GM18907 (cell line): ENCODE measurements around the gene PSMD3.

Source experiments
- ATAC-seq: cut with Tn5 transposase; IDR thresholded peaks from one replicate; pipeline ENCODE4 v1.9.1; 2021; ENCODE audit warnings: mild to moderate bottlenecking, moderate library complexity; ENCODE audit not compliant: unreplicated experiment

Gene PSMD3

DNA sequence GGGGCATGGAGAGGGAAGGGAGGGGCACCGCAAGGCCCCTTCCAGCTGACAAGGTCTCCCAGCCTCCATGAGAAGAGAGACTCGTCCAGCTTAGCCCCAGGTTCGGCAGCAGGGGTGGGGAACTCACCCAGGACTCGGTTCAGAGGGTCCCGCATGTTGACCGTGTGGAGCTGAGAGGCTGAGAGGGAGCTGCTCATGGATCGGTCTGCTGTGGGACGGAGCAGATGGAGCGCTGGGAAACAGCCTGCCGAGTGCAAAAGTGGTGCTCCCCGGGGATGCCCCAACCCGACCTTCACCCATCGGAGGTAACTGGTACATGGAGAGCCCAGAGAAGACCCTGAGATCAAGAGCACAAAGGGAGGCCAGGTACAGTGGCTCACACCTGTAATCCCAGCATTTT, 39.5 kb downstream of the PSMD3 start:
- ATAC-seq: no peak

DNA sequence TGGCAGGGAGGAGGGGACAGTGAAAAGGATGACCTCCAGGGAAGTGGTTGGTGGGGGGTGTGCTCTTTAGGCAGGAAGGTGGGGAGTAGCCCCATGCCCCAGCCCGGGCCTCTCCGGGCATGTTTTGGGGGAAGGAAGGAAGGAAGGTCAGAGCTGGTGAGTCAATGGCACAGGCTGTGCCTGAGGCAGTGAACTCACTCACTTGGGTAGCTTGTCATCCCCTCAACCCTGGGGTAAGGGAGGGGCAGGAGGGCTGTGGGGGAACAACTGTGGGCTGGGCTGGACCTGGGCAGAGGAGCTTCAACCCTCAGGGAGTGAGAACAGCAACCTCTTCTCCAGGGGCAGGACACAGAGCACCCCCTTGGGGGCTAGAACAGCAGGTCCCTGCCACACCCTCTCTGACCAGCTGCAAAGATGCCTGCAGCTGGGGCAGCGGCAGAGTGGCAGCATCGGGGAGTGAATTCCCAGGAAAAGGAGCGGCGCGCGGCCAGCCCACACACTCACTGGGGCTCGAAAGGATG, 40.9 kb downstream of the PSMD3 start:
- ATAC-seq: no peak

GRCh38 chr17:40022497-40022896, 41.9 kb downstream of the PSMD3 start:
- no peak for ATAC-seq

- no peak for ATAC-seq
These were observed 42.4 kb downstream of the PSMD3 start for GRCh38 chr17:40022961-40023541.

GRCh38 chr17:40023590-40024292, 43.1 kb downstream of the PSMD3 start:
- ATAC-seq: no peak

GRCh38 chr17:40024901-40025300, 44.3 kb downstream of the PSMD3 start:
- ATAC-seq: no peak

GRCh38 chr17:40025559-40025958, 45.0 kb downstream of the PSMD3 start:
- no peak for ATAC-seq

DNA sequence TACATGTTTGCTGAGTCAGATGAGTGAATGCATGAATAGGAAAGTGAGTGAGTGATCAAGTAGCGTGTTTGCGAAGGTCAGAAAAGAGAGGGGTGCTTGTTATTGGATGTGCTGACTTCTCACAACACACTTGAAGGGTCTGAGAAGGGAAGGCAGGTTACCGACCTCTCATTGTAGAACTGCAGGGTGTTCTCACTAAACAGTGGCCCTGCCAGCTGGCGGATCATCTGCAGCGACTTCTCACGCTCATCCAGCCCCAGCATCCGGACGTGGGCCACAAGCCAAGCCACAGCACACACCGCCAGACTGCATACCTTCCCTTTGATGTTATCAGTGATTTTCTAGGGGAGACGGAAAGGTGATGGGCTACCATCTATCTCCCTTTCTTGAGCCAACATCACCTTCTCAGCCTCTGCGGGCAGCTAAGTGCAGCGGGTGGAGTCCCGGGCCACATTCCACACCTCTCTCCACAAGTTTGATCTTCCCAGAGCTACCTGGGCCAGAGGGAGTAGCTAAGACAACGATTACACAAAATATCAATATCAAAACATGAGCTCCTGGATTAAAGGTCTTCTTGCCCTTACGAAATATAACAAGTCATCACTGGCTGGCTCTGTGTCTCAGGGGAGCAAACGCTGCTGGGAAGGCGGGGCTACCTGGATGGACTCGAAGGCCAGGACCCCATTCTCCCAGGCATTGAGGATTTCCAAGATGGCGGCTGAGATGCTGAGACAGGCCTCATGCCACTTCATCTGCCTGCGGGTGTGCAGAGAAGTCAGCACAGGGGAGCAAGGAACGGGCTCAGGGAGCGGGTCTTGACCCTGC, 45.6 kb downstream of the PSMD3 start:
- ATAC-seq: no peak

DNA sequence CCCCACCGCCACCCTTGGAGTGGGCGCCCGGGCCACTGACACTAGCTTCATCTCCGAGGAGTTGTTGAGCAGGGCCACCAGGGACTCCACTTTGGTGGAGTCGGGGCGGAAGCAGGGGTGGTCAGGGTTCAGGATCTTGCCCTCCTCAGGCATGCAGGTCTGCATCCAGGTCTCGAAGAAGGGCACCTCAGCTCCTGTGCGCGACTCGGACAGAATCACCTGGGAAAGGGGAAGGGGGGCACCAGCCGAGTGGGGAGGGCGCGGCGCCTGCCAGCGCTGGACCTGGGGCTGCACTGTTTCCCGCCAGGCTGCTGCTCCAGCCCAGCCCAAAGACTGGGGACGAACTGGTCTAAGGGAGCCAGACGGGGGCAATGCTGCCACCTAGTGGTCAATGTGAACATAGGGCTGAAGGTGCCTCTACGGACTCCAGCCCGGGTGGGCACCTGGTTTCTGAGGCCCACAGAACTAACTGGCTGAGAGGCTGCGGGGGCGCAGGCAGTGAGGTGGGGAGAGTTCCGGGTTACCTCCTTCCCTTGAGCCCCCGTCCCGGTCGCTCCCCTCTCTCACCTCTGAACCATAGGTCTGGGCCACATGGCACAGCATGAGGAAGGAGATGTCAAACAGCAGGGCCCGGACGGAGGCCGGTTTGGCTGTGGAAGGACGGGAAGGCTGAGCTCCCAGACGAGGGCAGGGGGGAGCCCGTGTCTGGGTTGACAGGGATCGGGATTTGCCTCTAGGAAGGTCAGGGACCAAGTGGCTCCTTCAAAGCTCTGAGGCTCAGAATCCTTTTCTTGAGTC, 46.4 kb downstream of the PSMD3 start:
- no peak for ATAC-seq

GRCh38 chr17:40027614-40028012, 47.0 kb downstream of the PSMD3 start:
- no peak for ATAC-seq

DNA sequence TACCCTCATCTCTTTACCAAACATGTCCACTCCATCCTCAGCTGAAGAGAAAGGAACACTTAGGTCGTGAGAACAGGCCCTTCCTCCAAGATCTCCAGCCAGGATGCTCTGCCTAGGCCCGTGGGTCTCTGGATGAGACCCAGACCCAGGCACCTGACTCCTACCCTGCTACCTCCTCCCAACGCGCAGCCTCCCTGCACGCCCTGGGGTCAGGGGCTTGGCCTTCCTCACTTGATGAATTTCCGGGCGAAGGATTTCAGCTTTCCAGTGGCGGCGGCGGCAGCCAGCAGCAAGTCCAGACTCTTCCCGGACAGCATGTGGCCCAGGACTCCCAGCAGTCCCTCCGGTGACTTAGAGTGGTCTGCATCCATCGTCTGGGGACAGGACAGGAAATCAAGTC, 48.0 kb downstream of the PSMD3 start:
- ATAC-seq: no peak

GRCh38 chr17:40031706-40032105, 51.1 kb downstream of the PSMD3 start:
- ATAC-seq: no peak

DNA sequence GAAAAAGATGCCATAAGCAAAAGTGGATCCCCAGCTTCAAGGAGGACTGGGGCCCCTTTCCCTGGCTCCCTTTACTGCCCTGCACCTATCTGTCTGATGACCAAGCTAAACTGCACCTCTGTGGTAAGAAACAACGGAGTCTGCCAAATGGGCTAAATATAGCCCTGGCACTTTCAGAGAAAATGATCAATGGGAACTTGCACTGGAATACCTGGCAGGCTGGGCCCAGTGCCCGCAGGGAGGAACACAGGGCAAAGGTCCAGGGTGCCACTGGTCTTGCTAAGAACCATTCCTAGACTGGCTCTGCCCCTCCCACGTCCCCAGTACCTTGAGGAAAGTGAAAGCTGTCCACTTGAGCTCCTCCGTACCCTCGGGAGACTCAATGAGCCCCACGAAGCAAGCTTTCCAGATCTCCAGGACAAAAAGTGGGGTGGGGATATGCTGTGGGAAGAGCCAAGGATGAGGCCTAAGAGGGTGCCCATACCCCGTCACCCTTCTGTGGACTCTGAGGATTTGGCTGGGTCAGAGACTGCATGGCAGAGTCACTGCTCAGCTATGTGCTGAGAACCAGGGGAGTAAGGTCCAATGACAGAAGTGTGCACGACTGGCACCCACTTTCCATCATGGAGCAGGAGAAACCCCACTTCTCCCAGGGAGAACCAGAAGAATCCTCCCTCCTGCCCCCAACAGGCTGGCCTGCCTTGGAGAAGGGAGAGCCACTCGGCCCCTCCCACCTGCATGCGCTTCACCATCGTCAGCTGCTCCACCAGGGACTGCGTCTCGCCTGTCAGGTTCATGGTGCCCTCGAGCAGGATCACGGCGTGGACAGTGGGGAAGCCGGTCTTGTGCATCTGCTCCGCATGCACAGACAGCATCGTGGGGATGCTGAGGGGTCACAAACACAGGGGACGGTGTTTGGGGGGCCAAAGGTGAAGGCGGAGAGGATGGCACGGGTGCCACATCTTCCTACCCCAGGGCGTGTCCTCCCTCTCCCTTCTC, 52.0 kb downstream of the PSMD3 start:
- ATAC-seq: no peak

GRCh38 chr17:40033339-40033738, 52.7 kb downstream of the PSMD3 start:
- ATAC-seq: no peak

GRCh38 chr17:40034426-40035161, 54.0 kb downstream of the PSMD3 start:
- no peak for ATAC-seq

- ATAC-seq: no peak
These were observed 54.6 kb downstream of the PSMD3 start for GRCh38 chr17:40035162-40035559.

DNA sequence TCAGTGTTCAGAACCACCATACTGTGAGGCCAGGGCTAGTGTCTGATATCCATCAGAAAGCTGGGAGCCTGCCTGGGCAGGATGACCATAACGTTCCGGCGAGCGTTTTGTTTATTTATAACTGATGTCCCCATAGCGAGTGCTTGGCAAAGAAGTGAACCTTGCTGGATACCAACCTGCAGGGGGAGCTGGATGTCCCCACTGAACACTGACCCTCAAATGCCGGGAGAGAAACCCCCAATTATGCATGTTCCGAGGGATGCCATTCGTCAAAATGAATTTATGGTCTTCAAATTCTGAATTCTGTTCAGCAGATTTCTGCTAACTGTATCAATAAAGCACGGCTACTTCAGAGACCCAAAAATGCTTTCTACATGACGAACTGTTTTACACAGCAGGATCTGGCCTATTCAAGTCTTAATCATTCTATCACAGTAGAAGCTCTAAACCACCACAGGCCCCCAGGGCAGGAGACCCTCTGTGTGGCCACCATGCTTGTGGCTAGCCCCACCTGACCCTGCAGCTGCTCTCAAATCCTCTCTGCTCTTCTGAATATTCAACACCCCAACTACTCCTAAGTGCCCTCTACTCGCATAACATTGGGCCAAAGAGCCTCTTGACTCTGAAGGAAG, 58.4 kb downstream of the PSMD3 start:
- ATAC-seq: no peak

DNA sequence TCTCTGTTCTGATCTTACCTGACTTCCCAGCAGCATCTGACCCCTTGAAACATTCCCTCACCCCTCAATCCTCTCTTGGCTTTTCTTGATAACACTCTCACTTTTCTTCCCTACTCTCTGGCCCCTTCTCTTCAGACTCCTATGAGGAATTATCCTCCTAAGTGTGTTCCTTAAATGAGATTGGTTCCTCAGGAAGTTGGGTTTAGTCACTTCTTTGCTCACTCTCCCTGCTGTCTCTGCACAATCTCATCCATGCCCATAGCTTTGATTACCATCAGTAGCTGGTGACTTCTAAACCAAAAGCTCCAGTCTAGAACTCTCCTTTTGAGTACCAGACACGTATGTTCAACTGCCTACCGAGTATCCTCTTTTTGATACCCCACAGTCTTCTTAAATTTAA, 60.6 kb downstream of the PSMD3 start:
- ATAC-seq: no peak
